ENCODE data around the gene LBP.
"Not testable (repeated sequence)": the region's sequence is repeated elsewhere in the genome, so short reads cannot be mapped to it uniquely, and the experiment has no call there.

LBP gene

GRCh38 chr20:38311491-38311890, 34.8 kb upstream of the LBP start:
- no peaks in the 10 kb centered on the region for H3K36me3 ChIP-seq (ENCODE audit: control insufficient read depth, insufficient read depth, low read length)
- no peak overlapping the region for H3K4me3 ChIP-seq (replicated peaks; ENCODE audit: low read depth, low read length)
- no peak for DNase-seq (ENCODE audit: extremely low read depth, insufficient read length)
- H3K27me3 ChIP-seq (replicated peaks; ENCODE audit: control insufficient read depth, insufficient read depth, low read length), result no peaks in the 10 kb centered on the region; the same call in none of the 2 replicates
- no peak for TF ChIP-seq CTCF (IDR thresholded peaks at IDR 0.05; ENCODE audit: insufficient read depth, low read length, poor library complexity, severe bottlenecking)

- Histone ChIP-seq H3K36me3 (ENCODE audit: control insufficient read depth, insufficient read depth, low read length) (no peaks in the 10 kb centered on the region), H3K4me3 (replicated peaks; ENCODE audit: low read depth, low read length) (no peak overlapping the region), H3K27me3 (replicated peaks; ENCODE audit: control insufficient read depth, insufficient read depth, low read length) (no peaks in the 10 kb centered on the region; the same call in none of the 2 replicates)
- no peak for TF ChIP-seq CTCF (IDR thresholded peaks at IDR 0.05; ENCODE audit: insufficient read depth, low read length, poor library complexity, severe bottlenecking)
- DNase-seq (ENCODE audit: extremely low read depth, insufficient read length), result no peak
Observed at GRCh38 chr20:38313676-38314075, 32.6 kb upstream of the LBP start.

- not testable (repeated sequence) for H3K27me3 ChIP-seq (replicated peaks; ENCODE audit: control insufficient read depth, insufficient read depth, low read length); H3K36me3 ChIP-seq (ENCODE audit: control insufficient read depth, insufficient read depth, low read length); DNase-seq (ENCODE audit: extremely low read depth, insufficient read length); H3K4me3 ChIP-seq (replicated peaks; ENCODE audit: low read depth, low read length)
Observed at GRCh38 chr20:38314350-38314749, 31.9 kb upstream of the LBP start.

GRCh38 chr20:38315290-38315966, 30.9 kb upstream of the LBP start:
- Histone ChIP-seq H3K36me3 (ENCODE audit: control insufficient read depth, insufficient read depth, low read length) (no peaks in the 10 kb centered on the region), H3K4me3 (replicated peaks; ENCODE audit: low read depth, low read length) (no peak overlapping the region), H3K27me3 (replicated peaks; ENCODE audit: control insufficient read depth, insufficient read depth, low read length) (no peaks in the 10 kb centered on the region; the same call in 1 of the 2 replicates)
- no peak for DNase-seq (ENCODE audit: extremely low read depth, insufficient read length)
- TF ChIP-seq CTCF (IDR thresholded peaks at IDR 0.05; ENCODE audit: insufficient read depth, low read length, poor library complexity, severe bottlenecking), result no peak

GRCh38 chr20:38316341-38316740, 29.9 kb upstream of the LBP start:
- no peak for DNase-seq (ENCODE audit: extremely low read depth, insufficient read length)
- no peak for TF ChIP-seq CTCF (IDR thresholded peaks at IDR 0.05; ENCODE audit: insufficient read depth, low read length, poor library complexity, severe bottlenecking)
- Histone ChIP-seq H3K4me3 (replicated peaks; ENCODE audit: low read depth, low read length) (no peak overlapping the region), H3K36me3 (ENCODE audit: control insufficient read depth, insufficient read depth, low read length) (no peaks in the 10 kb centered on the region), H3K27me3 (replicated peaks; ENCODE audit: control insufficient read depth, insufficient read depth, low read length) (no peaks in the 10 kb centered on the region; the same call in 1 of the 2 replicates)

GRCh38 chr20:38317422-38317821, 28.9 kb upstream of the LBP start:
- no peak overlapping the region for H3K4me3 ChIP-seq (replicated peaks; ENCODE audit: low read depth, low read length)
- no peak for DNase-seq (ENCODE audit: extremely low read depth, insufficient read length)

More at GRCh38 chr20:38317422-38317821, 28.9 kb upstream of the LBP start:
- no peaks in the 10 kb centered on the region for H3K36me3 ChIP-seq (ENCODE audit: control insufficient read depth, insufficient read depth, low read length)
- H3K27me3 ChIP-seq (replicated peaks; ENCODE audit: control insufficient read depth, insufficient read depth, low read length), result no peaks in the 10 kb centered on the region; the same call in 1 of the 2 replicates
- TF ChIP-seq CTCF (IDR thresholded peaks at IDR 0.05; ENCODE audit: insufficient read depth, low read length, poor library complexity, severe bottlenecking), result no peak

Data from GM06990 (cell line).